Limb (tissue), 2 donors: ENCODE results near the gene DNASE1L1.

Source experiments
- DNase-seq, 2 donors: peaks; one replicate each; pipeline ENCODE4 v3.0.0-alpha.2; 2016; ENCODE audit errors: extremely low spot score in 2 of 2

Gene DNASE1L1

DNA sequence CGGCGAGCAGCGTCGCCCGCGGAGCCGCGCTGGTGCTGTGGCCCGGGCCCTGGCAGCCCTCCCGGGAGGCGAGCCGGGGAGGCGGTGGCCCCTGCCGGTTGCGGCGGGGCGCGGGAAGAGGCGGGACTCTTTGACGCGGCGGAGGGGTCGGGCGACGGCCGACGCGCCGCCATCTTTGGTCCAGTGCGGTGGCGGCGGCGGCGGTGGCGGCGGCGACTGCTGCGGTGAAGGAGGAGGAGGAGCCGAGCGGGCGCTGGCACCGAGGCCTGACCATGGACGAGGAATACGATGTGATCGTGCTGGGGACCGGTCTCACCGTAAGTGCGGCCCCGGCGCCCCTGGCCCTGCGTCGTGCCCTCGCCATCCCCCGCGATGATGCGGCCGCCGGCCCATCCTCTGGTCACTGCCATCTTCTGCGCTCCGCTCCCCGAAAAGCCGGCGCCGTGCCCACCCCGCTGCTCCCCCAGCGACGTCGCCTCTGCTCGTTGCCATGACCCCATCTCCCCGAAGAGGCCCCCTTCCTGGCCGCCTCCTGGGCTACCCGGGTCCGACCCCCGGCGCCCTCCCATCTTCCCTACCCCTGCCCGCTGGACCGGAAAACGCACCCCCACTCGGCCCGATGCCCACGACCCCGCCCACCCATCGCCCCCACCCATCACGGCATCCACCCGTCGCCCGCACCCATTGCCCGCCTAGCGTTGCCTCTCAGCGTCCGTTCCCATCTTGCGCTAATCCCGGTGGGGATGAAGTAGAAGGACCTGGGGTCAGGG, 28.1 kb upstream of the DNASE1L1 start, which contains the start of gene GDI1:
TSS of gene GDI1 (plus strand) at position 172 of the 770 bp plus-strand sequence. CDS start at position 273, 101 bp downstream.
- DNase-seq = peak in 1 of 2 donors; percentile 73

DNA sequence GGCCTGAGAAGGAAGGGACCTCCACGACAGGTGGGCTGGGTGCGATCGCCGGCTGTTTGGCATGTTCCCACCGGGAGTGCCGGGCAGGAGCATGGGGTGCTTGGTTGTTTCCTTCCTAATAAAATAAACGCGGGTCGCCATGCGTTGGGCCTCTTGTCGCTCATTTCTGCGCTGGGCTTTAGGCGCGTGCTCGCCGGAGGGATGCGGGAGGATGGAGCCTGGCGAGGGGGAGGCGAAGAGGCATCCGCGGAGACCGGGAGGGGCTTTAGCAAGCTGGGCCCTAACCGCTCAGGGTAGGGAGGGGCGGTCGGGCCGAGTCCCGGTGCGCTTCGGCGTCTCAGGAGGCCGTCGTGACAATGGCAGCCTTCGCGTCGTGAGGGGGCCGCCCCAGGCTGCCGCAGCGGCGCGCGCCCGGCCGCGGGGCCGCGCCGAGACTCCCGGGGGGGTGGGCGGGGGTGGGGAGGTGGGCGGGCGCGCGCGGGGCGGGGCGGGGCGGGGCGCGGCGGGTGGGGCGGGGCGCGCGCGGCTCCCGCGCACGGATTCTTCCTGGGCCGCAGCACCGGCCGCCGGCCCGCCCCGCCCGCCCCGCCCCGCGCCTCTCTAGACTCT, 27.4 kb upstream of the DNASE1L1 start:
- peak in 1 of 2 donors; percentile 66 for DNase-seq

DNA sequence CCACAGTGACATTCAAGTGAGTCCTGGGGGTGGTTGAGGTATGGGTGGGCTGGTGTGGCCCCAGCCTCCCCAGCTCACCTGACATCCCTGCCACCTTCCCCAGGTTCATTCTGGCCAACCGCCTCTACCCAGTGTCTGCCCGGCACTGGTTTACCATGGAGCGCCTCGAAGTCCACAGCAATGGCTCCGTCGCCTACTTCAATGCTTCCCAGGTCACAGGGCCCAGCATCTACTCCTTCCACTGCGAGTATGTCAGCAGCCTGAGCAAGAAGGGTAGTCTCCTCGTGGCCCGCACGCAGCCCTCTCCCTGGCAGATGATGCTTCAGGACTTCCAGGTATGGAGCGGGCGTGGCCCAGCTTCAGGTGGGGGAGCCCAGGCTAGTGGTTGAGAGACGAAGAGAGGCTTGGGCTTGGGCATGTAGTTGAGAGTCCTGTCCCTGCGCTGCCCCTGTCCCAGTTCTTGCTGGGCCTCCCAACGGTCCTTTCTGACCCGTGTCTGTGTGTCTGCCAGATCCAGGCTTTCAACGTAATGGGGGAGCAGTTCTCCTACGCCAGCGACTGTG, 26.2 kb upstream of the DNASE1L1 start:
- DNase-seq = peak in 1 of 2 donors; percentile 13

DNA sequence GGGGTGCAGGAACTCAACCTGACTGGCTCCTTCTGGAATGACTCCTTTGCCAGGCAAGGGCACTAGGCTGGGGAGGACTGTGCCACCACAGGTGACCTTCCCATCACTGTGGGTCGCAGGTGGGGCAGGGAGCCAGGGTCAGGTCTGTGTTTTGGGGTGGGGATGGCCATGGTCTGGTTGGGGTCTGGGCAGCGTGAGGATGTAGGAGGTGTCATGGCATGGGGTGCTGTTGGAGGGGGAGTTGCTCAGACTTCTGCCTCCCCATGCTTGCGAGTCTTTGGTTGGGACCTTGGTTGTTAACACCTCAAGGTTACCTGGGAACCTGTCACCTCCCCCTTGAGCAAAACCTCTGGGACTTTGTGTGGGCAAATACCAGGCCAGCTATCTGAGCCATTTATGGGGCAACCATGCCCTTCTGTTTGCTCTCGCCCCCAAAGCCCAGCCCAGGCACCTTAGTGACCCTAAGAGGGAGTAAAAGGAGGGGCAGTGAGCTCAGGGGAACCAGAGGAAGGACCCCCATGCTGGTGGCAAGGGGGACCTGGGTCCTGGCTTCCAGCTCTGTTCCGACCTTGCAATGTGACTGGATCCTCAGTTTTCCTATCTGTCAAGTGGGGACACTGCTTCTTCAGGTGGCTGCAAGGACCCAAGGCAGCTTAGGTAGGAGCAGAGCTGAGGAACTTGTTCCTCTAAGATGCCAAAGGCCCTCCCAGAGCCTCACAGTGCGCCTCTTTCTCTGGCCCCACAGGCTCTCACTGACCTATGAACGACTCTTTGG, 25.5 kb upstream of the DNASE1L1 start:
- peak in 1 of 2 donors; percentile 4 for DNase-seq

DNA sequence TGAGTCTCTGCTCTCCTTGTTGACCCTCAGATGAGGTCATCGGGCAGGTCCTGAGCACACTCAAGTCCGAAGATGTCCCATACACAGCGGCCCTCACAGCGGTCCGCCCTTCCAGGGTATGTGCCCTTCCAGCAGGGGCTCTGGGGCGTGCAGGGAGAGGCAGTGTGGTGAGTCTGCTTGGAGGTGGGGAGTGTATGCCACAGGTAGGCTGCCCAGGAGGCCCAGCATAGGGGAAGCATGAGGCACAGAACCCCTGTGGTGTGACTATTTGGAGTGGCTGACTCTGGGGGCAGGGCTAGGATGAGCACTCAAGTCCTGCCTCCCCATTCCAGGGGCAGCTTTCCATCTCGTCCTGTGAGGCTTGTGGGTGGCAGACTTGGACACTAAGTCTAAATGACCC, 24.6 kb upstream of the DNASE1L1 start:
- peak in 1 of 2 donors; percentile 7 for DNase-seq

DNA sequence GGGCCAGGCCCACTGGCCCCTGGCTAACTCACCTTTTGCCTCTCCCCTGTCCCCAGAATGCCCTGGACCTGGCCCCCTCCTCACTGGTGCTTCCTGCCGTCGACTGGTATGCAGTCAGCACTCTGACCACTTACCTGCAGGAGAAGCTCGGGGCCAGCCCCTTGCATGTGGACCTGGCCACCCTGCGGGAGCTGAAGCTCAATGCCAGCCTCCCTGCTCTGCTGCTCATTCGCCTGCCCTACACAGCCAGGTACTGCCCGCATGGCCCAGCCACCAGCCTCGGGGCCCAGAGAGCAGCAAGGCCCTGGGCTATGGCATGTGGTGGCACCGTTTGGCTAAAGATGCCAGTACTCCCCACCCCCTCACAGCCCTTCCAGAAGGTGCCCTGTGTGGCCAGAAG, 23.2 kb upstream of the DNASE1L1 start:
- DNase-seq = no peak

DNA sequence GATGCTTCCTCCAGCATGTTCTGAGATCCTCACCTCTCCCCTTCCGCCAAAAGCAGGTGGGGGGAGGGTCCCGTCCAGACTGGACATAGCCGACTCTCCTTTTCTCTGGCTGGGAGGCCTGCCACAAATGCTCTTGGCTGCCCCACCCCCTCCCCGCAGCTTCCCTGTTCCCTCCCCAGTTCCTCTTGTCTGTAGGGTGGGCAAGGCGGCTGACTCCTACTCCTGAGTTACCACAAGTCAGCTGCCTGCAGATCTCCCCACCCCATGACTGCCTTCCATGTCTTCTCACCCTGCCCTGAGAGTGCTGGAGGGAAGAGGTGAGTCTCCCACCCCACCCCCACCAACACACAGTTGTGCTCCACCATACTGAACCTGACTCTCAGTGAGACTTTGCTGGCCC, 22.3 kb upstream of the DNASE1L1 start:
- DNase-seq = no peak

DNA sequence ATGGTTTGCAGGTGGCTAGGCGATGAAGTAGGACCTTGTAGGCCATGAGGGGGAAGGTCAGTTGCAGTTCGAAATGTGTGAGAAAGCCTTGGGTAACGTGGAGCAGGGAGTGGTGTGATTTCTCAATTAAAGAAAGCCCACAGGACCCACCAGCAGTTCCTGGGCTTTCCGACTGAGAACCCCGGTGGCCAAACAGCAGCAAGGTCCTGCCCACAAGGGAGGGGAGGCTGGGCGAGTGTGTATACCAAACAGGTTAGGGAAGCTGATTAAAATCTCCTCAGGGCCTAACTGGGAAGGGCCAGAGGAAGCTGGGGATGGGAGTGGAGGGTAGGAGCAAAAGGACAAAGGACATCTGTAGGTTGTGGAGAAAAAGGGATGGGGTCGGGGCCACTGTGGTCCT, 21.9 kb upstream of the DNASE1L1 start:
- DNase-seq = no peak

DNA sequence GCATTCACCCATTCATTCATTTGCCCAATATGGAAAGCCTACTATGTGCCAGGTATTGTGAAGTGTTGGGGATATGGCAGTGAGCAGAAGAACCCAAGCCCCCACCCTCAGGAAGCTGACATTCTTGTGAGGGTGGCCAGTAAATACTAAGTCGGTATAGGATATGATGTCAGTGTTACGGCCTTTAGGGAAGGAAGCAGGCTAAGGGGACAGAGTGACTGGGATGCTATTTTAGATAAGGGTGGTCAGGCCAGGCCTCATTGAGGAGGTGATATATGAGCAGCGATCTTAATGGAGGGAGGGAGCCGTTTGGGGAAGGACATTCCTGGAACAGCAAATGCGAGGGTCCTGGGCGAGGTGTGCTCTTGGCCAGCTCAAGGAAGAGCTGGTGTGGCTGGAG, 21.4 kb upstream of the DNASE1L1 start:
- no peak for DNase-seq

DNA sequence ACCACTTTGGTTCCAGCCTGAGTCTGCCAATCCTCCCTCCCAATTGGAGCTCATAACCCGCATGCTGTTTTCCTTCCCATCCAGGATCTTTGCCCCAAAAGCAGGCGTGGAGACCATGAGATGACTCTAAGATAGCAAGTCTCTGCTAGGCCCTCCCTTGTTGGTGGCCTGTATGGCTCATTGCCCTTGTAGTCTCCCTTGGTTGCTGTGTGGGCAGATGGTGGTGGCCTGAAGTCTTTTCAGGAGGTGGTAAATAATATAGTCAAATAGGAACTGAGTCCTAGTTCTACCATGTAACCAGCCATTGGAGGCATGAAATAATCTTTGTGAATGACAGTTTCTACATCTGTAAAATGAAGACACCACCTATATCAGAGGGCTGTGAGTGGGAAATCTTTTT, 20.7 kb upstream of the DNASE1L1 start:
- no peak for DNase-seq

DNA sequence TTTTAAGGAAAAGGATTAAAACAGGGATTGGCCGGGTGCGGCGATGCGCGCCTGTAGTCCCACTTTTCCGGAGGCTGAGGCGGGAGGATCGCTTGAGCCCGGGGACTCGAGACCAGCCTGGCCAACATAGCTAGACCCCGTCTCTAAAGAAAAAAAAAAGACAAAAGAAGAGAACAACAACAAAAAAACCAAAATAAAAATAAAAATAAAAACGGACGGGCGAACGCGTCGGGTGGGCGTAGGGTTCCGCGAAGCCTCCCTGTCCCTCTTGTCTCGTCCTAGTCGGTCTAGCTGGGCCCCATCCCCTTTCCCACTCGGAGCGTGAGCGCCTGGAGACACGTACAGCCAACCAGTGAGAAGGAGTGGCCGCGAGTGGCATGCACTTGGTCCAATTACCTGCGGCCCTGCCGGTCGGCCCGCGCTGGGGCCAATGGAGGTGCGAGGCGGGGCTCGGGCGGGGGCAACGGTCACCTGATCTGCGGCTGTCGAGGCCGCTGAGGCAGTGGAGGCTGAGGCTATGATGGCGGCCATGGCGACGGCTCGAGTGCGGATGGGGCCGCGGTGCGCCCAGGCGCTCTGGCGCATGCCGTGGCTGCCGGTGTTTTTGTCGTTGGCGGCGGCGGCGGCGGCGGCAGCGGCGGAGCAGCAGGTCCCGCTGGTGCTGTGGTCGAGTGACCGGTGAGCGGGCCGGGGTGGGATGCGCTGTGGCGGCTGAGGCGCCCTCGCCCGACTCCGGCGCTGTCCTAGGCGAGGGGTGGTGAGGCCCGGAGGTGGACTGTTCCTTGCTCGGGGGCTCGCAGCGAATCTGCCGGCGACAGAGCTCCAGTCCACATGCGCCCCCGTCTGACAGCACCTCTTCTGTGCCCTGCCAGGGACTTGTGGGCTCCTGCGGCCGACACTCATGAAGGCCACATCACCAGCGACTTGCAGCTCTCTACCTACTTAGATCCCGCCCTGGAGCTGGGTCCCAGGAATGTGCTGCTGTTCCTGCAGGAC, 19.4 kb upstream of the DNASE1L1 start, which contains the start of gene ATP6AP1:
TSS of gene ATP6AP1 (plus strand) at position 502 of the 996 bp plus-strand sequence. CDS start at position 518, 16 bp downstream.
- peak; percentile 89 to 92 for DNase-seq

DNA sequence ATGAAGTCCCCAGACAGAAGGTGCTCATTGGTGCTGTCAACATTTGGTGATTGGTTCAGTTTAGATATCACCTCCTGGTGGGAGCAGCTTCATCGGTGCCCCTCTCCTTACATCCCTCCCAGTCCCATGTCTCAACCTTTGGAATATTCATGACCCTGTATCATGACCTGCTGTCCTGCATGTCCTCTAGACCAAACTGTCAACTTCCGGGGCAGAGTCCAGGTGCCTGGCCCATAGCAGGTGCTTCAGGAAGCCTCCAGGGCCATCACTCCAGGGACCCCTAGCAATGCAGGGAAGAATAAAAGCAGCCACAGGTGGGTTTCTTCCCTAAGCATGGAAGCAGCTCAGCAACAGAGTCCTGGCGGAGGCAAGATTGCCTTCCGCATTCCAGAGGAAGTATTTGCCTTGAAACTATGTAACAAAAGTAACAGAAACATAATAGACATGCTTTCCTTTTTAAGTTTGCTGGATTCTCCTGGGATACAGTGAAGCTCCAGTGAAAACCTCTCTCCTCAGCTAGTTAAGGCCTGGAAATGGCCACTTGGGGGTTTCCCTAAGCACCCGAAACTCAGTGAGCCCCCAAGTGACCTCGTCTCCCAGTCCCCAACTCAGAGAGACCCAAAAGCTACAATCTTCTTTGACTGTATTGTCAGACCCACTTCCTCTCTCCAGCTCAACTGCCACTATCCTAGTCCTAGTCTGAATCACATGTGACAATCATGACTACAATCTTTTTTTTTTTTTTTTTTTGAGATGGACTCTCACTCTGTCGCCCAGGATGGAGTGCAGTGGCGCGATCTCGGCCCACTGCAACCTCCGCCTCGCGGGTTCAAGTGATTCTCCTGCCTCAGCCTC, 18.1 kb upstream of the DNASE1L1 start:
- no peak for DNase-seq

DNA sequence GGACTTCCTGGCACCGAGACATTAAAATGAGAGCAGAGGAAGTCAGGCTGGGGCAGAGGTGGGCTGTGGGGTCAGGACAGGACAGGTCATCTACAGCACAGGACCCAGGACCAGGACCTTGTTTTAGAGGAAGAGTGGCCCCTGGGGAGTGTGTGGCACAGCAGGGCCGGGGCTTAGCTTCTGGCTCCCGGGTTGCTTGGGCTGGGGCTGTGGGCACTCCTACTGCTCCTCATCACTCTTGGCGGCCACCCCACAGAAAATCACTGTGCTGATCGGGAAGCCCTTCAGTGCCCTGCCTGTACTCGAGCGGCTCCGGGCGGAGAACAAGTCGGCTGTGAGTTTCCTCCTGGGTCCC, 11.3 kb upstream of the DNASE1L1 start:
- no peak for DNase-seq

DNA sequence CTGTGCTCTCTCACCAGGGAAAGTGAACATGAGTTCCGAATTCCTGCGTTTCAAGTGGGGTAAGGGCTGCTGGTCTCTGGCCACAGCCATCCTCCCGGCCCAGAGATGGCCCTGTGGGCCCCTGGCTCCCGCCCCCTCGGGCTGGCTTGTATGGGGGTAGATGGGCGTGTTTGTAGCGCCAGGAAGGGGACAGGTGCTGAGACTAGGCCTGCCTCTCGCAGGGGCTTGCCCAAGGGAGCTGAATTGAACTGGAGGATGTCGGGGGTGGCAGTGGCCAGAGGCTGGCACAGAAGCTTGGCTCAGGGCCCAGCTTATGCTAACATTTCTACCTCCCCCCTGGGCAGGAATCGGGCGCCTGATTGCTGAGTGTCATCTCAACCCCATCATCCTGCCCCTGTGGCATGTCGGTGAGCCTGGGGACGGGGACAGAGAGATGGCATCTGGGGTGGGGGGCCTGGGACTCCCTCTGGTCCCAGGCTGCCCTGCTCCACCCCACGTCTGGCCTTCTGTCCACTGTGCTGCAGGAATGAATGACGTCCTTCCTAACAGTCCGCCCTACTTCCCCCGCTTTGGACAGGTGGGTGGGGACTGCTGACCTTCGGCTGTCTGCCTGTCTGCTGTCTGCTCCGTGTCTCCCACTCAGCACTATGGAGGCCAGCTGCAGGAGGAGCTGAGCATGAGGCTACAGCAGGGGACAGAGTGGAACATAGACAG, 10.8 kb upstream of the DNASE1L1 start:
- DNase-seq = no peak

DNA sequence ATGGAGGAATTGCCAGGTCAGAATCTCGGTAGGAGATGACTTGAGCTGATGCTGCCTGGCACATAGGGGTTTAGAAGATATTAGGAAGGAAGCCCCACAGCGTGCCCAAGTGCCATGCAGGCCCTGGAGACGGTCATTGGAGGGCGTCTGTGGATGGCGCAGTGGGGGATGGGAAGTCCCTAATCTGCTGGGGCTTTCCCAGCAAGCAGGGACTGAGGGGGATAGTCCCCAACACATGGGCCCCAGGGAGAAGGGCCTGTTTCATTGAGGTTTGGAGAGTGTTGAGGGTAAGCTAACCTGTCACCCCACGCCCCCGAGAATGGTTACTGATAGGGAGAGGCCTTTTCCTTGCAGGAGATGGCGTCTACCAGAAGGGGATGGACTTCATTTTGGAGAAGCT, 10.1 kb upstream of the DNASE1L1 start:
- DNase-seq = no peak

DNA sequence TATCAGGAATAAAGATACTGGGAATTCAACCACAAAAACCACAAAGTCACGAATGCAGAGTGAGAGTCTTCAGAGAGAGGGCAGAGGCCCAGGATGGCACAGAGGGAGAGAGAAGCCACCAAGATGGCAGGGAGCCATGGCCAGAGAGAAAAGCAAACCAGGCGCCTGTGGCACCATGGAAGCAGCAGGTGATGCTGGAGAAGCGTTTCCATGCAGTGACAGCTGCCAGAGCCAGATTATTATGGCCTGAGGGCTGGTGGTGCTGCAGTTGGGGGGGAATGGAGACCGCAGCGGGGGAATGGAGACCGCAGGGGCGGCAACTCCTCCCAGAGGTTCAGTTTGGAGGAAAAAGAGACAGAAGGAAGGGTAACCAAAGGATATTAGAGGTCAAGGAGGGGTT, 8.1 kb upstream of the DNASE1L1 start:
- no peak for DNase-seq

DNA sequence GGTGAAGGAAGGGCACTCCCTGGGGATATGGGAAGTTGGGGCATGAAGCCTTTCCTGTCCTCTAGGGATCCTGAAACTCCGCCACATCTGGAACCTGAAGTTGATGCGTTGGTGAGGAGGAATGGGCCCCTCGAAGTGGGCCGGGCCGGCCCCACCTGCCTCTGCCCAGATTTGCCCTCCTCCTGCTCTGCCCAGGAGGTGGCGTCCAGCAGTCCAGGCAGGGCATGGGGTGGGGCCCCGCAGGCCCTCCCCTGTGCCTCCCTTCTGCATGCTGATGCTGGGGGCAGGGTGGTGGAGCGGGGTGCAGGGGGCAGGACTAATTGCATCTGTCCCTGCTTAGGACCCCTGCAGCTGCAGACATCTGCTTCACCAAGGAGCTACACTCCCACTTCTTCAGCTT, 4.1 kb upstream of the DNASE1L1 start:
- DNase-seq = no peak

DNA sequence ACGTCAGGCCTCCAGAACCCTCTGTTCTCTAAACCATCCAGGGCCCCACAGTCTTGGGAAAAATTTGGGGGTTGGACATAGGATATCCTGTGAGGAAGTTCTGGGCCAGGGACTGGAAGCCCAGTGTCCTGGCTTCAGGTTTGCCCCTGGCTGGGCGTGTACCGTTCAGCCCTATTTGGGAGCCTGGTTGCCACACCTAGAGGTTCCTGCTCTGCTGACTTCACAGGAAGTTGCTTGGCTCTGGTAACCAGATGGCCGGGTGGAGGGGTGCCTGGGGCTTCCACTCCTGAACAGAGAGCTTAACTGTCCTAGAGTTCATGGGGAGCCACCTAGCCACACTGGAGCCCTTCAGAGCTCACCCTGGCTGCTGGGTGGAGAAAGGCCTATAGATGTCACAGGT, 3.4 kb upstream of the DNASE1L1 start:
- no peak for DNase-seq

DNA sequence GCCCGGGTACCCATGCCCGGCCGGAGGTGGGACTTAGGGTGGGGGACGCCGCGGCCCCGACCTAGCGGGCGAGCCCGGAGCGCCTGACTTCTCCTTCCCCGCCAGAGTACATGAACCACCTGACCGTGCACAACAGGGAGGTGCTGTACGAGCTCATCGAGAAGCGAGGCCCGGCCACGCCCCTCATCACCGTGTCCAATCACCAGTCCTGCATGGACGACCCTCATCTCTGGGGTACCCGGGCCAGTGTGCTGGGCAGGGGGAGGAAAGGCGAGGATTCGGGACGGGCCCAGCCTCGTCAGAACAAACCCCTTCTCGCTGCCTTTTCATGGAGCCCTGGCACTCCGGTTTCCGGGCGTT, 2.9 kb upstream of the DNASE1L1 start:
- DNase-seq = peak in 1 of 2 donors; percentile 67
